Measurements from ENCODE around the gene SLCO3A1.

The SLCO3A1 gene

DNA sequence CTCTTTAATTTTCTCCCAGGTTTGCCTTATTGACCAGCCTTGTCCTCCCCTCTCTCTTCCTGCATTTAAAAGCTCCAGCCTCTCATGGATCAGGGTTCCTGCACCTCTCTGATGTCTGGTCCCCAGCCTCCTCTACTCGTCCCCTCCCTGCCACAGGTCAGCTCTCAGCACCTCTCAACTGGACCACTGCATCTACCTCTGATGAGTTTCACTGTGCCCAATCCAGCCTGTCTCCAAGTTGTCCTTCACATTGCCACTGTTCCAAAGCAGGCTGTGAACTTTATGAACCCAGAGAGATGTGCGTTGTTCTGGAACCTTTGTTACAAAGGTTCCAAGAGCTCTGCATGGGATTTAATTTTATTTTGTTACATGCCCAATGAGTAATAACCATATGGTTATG lies 76.6 kb downstream of the SLCO3A1 start:
- no peaks in the 10 kb centered on the region for H3K9me3 ChIP-seq (ENCODE audit: severe bottlenecking)
- peaks cover 66% of the 10 kb centered on the region for H3K27me3 ChIP-seq (ENCODE audit: insufficient read depth, low read depth, severe bottlenecking)
- H3K4me3 ChIP-seq (ENCODE audit: low read depth, low read length) = no peak overlapping the region
- no peak overlapping the region for H3K27ac ChIP-seq
- H3K36me3 ChIP-seq = no peaks in the 10 kb centered on the region
- no peak for DNase-seq
- TF ChIP-seq, protein P1, sequence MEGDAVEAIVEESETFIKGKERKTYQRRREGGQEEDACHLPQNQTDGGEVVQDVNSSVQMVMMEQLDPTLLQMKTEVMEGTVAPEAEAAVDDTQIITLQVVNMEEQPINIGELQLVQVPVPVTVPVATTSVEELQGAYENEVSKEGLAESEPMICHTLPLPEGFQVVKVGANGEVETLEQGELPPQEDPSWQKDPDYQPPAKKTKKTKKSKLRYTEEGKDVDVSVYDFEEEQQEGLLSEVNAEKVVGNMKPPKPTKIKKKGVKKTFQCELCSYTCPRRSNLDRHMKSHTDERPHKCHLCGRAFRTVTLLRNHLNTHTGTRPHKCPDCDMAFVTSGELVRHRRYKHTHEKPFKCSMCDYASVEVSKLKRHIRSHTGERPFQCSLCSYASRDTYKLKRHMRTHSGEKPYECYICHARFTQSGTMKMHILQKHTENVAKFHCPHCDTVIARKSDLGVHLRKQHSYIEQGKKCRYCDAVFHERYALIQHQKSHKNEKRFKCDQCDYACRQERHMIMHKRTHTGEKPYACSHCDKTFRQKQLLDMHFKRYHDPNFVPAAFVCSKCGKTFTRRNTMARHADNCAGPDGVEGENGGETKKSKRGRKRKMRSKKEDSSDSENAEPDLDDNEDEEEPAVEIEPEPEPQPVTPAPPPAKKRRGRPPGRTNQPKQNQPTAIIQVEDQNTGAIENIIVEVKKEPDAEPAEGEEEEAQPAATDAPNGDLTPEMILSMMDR (IDR thresholded peaks at IDR 0.05; ENCODE audit: low read depth, low read length) = no peak

DNA sequence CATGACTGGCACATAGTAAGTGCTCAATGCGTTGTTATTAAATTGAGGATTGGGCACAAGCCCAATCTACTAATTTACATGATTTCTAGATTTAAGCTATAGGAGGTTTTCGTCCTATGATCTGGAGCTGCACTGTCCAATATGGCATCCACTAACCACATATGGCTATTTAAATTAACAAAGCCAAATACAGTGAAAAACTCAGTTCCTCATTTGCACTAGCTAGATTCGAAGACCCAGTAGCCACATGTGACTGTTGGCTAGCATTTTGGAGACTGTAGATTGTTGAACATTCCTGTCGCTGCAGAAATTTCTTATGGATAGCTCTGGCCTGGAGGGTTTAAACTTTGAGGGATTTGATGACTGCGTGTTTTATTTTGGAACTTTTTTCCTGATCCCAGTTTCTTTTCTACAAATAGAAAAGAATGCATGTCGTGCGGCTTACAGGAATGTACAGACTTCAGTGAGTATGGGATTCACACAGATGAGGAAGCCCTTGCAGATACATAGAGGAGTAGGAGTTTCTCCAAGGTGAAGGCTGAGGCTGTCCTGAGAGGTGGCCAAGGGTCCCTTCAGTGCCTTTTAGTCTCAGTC lies 82.8 kb downstream of the SLCO3A1 start:
- Histone ChIP-seq H3K27me3 (ENCODE audit: insufficient read depth, low read depth, severe bottlenecking) (peaks cover 48% of the 10 kb centered on the region), H3K27ac (no peak overlapping the region), H3K4me3 (ENCODE audit: low read depth, low read length) (no peak overlapping the region), H3K36me3 (no peaks in the 10 kb centered on the region), H3K9me3 (ENCODE audit: severe bottlenecking) (no peaks in the 10 kb centered on the region)
- DNase-seq = no peak
- TF ChIP-seq, protein P1 (IDR thresholded peaks at IDR 0.05; ENCODE audit: low read depth, low read length) = no peak

DNA sequence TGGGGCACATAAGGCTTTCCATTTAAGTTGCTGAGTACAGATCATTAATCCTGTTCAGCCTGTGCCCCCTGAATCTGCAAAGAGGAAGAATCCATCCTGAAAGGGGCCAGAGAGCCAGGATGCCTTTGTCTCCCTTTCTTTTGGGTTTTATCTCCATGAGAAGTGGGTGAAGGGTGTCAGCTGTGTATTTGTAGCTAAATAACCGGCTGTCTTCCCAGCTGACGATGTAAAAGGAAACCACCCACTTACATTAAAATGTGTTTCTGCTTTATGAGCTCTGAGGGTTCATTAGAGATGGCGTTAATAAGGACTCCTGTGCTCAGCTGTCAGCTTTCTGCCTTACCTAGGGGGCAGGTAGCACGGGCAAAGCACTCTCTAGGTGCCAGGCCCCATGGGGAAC lies 83.4 kb downstream of the SLCO3A1 start:
- Histone ChIP-seq H3K9me3 (ENCODE audit: severe bottlenecking) (no peaks in the 10 kb centered on the region), H3K36me3 (no peaks in the 10 kb centered on the region), H3K27me3 (ENCODE audit: insufficient read depth, low read depth, severe bottlenecking) (peaks cover 51% of the 10 kb centered on the region), H3K27ac (no peak overlapping the region), H3K4me3 (ENCODE audit: low read depth, low read length) (no peak overlapping the region)
- TF ChIP-seq, protein P1 (IDR thresholded peaks at IDR 0.05; ENCODE audit: low read depth, low read length) = no peak
- DNase-seq = no peak

DNA sequence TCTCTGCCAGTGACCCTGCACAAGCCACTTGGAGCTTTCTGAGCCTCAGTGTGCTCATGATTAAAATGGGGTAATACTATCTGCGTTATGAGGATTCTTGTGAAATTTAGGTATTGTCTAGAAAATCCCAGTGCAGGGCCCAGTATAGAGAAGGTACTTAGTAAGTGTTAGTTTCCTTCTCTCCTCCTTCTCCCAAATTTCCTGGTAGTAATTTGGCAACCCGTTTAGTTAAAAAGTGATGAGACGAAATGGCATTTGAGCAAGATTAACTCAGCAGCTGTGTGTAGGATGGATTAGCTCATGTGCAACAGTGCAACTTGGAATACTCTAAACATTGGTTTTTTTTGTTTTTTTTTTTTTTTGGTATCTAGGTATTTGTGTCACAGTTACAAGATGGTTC lies 84.6 kb downstream of the SLCO3A1 start:
- H3K27me3 ChIP-seq (ENCODE audit: insufficient read depth, low read depth, severe bottlenecking) = peaks cover 51% of the 10 kb centered on the region
- TF ChIP-seq, protein P1 (IDR thresholded peaks at IDR 0.05; ENCODE audit: low read depth, low read length) = no peak
- no peaks in the 10 kb centered on the region for H3K9me3 ChIP-seq (ENCODE audit: severe bottlenecking)
- H3K27ac ChIP-seq = no peak overlapping the region
- H3K4me3 ChIP-seq (ENCODE audit: low read depth, low read length) = no peak overlapping the region
- no peak for DNase-seq
- no peaks in the 10 kb centered on the region for H3K36me3 ChIP-seq

DNA sequence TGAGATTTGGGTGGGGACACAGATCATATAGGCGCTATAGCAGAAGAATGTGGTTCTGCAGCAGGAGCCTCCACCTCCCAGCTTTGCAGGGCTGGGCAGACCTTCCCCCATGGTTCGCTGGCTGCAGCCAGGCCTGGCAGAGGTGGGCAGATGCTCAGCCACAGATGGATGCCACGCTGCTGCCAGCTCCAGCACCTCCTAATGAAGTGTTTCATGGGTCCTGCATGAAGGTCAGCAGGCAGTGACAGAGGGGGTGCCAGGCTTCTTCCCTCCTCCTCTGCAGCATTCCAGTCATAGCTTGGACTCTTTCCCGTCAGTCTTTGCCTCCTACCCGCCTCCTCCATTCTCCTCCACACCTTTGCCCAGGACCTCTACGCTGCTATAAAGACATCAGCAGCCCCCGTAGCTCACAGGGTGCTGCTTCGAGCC lies 85.9 kb downstream of the SLCO3A1 start:
- Histone ChIP-seq H3K9me3 (ENCODE audit: severe bottlenecking) (no peaks in the 10 kb centered on the region), H3K27me3 (ENCODE audit: insufficient read depth, low read depth, severe bottlenecking) (peaks cover 48% of the 10 kb centered on the region), H3K4me3 (ENCODE audit: low read depth, low read length) (no peak overlapping the region), H3K36me3 (no peaks in the 10 kb centered on the region), H3K27ac (no peak overlapping the region)
- TF ChIP-seq, protein P1 (IDR thresholded peaks at IDR 0.05; ENCODE audit: low read depth, low read length) = no peak
- DNase-seq = no peak

Data from WERI-Rb-1 (cell line).